OCI-LY7 (cell line): ENCODE data around the gene MINDY4. TPM values are rescaled to one million over a fixed set of nuclear protein-coding genes. Genes with fewer than 3 reads are reported as not detected.

ENCODE experiments used
- BruUV-seq: library from RNA; stranded (reverse); fragments of 400-500 nt; replicated peaks from 2 replicates; lab custom pipeline; 2021; lab: Mats Ljungman, UMichigan
- CTCF ChIA-PET: fragments of 300-600 bp; sonication (Branson Sonifier 250); formaldehyde crosslinking; loops from one replicate; lab custom pipeline; 2022; ENCODE audit warnings: antibody characterized with exemption; ENCODE audit not compliant: unreplicated experiment; lab: Charles Lee
- POLR2A ChIA-PET: fragments of 300-600 bp; sonication (Branson Sonifier 250); formaldehyde crosslinking; loops from one replicate; lab custom pipeline; 2022; ENCODE audit warnings: antibody characterized with exemption; lab: Charles Lee
- DNase-seq: peaks from one replicate; pipeline ENCODE4 v3.0.0-alpha.2; 2015; ENCODE audit warnings: low spot score
- H2AFZ ChIP-seq: fragments of 200-600 bp; sonication (generic), shearing (Covaris generic); 2 replicates; pipeline ENCODE4 v1.6.1; 2014; ENCODE audit warnings: mild to moderate bottlenecking, antibody characterized with exemption, low read length, moderate library complexity
- H3K27ac ChIP-seq: fragments of 200-600 bp; sonication (generic); 2 replicates; pipeline ENCODE4 v1.5.1; 2014; ENCODE audit warnings: mixed run types, low read depth, mild to moderate bottlenecking, moderate library complexity, low read length, inconsistent platforms; ENCODE audit not compliant: poor library complexity, severe bottlenecking
- H3K36me3 ChIP-seq: fragments of 200-600 bp; sonication (generic); 2 replicates; pipeline ENCODE4 v1.6.1; 2014; ENCODE audit warnings: mild to moderate bottlenecking, antibody characterized with exemption, low read length, moderate library complexity, mixed read lengths; ENCODE audit not compliant: insufficient read depth
- H3K4me1 ChIP-seq: fragments of 200-600 bp; sonication (generic); 2 replicates; pipeline ENCODE4 v1.5.1; 2014; ENCODE audit warnings: mild to moderate bottlenecking, low read length; ENCODE audit not compliant: insufficient read depth, poor library complexity, severe bottlenecking
- H3K4me2 ChIP-seq: fragments of 200-600 bp; sonication (generic); 2 replicates; pipeline ENCODE4 v1.6.1; 2014; ENCODE audit warnings: mild to moderate bottlenecking, low read length
- H3K4me3 ChIP-seq: fragments of 200-600 bp; sonication (generic); 2 replicates; pipeline ENCODE4 v1.5.1; 2014; ENCODE audit warnings: mild to moderate bottlenecking, low read depth, low read length; ENCODE audit not compliant: poor library complexity, severe bottlenecking
- H3K79me2 ChIP-seq: fragments of 200-600 bp; sonication (generic); 2 replicates; pipeline ENCODE4 v1.6.1; 2016; ENCODE audit warnings: low read depth, mild to moderate bottlenecking, low read length, moderate library complexity, mixed read lengths; ENCODE audit not compliant: insufficient read depth
- H3K9me2 ChIP-seq: fragments of 200-600 bp; sonication (generic); 2 replicates; pipeline ENCODE4 v1.6.1; 2016; ENCODE audit warnings: mild to moderate bottlenecking, low read length, mixed read lengths; ENCODE audit not compliant: insufficient read depth
- H3K9me3 ChIP-seq: fragments of 200-600 bp; sonication (generic); 2 replicates; pipeline ENCODE4 v1.6.1; 2014; ENCODE audit warnings: mild to moderate bottlenecking, mixed run types, low read length, mixed read lengths
- H4K20me1 ChIP-seq: fragments of 200-600 bp; sonication (generic); 2 replicates; pipeline ENCODE4 v1.6.1; 2014; ENCODE audit warnings: mild to moderate bottlenecking, antibody characterized with exemption, low read length, moderate library complexity, mixed read lengths; ENCODE audit not compliant: insufficient read depth
- CTCF ChIP-seq: fragments of 200-600 bp; sonication (generic); conservative IDR thresholded peaks from 2 replicates; pipeline ENCODE4 v1.5.1; 2014; ENCODE audit warnings: mild to moderate bottlenecking, antibody characterized with exemption, low read length, moderate library complexity, mixed read lengths
- EZH2phosphoT487 ChIP-seq: fragments of 200-600 bp; sonication (generic); IDR thresholded peaks from 2 replicates; pipeline ENCODE4 v1.6.1; 2018; ENCODE audit warnings: low read depth, borderline replicate concordance, mild to moderate bottlenecking, mixed run types, antibody characterized with exemption, low read length, moderate library complexity, mixed read lengths
- intact Hi-C: fragments of 100-400 bp; cut with micrococcal nuclease; formaldehyde crosslinking; loops from one replicate; pipeline ENCODE4 v1.10.0; 2022; ENCODE audit not compliant: unreplicated experiment
- total RNA-seq, 2 experiments: library from RNA; depleted of rRNA in 1 of 2; stranded (reverse); fragments of >200 nt in 1 of 2; shearing (Covaris generic) in 1 of 2; gene quantifications; 2 replicates each; pipeline ENCODE4 v1.2.3, GENCODE V29; 2014 to 2022

The MINDY4 gene
- total RNA-seq, 2 experiments from 2014 or later: 0.86 TPM; not detected in 1

GRCh38 chr7:30776971-30777370 is 5.8 kb downstream of the MINDY4 start:
- no peaks in the 10 kb centered on the region for H4K20me1 ChIP-seq
- DNase-seq: no peak
- H2AFZ ChIP-seq: no peak overlapping the region
- BruUV-seq: no TSS peak
- intact Hi-C loops: no loop called here
- no peak overlapping the region for H3K4me2 ChIP-seq
- TF ChIP-seq EZH2phosphoT487 (no peak), CTCF (no peak)
- ChIA-PET POLR2A (interaction anchor here (0.6 to 1.1 kb wide), 4 partner anchors 13 to 672 kb away, joined by 3 read pairs; no protein-coding TSS in a partner anchor), CTCF (no interaction called here)
- H3K27ac ChIP-seq: no peak overlapping the region
- no peaks in the 10 kb centered on the region for H3K79me2 ChIP-seq
- H3K9me2 ChIP-seq: no peaks in the 10 kb centered on the region
- H3K4me3 ChIP-seq: no peak overlapping the region
- no peaks in the 10 kb centered on the region for H3K4me1 ChIP-seq
- H3K36me3 ChIP-seq: no peaks in the 10 kb centered on the region
- no peaks in the 10 kb centered on the region for H3K9me3 ChIP-seq

GRCh38 chr7:30778255-30779025 is 7.2 kb downstream of the MINDY4 start:
- H3K27ac ChIP-seq: no peak overlapping the region
- POLR2A ChIA-PET: no interaction called here
- TF ChIP-seq EZH2phosphoT487 (no peak), CTCF (no peak)
- no peaks in the 10 kb centered on the region for H4K20me1 ChIP-seq
- no peaks in the 10 kb centered on the region for H3K9me3 ChIP-seq
- CTCF ChIA-PET: no interaction called here
- no peak for DNase-seq
- no peaks in the 10 kb centered on the region for H3K9me2 ChIP-seq
- H2AFZ ChIP-seq: no peak overlapping the region
- no peak overlapping the region for H3K4me2 ChIP-seq
- H3K4me3 ChIP-seq: no peak overlapping the region
- no TSS peak for BruUV-seq
- intact Hi-C loops: no loop called here
- no peaks in the 10 kb centered on the region for H3K4me1 ChIP-seq
- no peaks in the 10 kb centered on the region for H3K36me3 ChIP-seq
- no peaks in the 10 kb centered on the region for H3K79me2 ChIP-seq

GRCh38 chr7:30779574-30779973 is 8.4 kb downstream of the MINDY4 start:
- no TSS peak for BruUV-seq
- Histone ChIP-seq H3K4me2 (no peak overlapping the region), H2AFZ (no peak overlapping the region), H3K36me3 (no peaks in the 10 kb centered on the region), H3K4me3 (no peak overlapping the region), H3K9me2 (no peaks in the 10 kb centered on the region), H3K27ac (no peak overlapping the region), H3K4me1 (no peaks in the 10 kb centered on the region), H3K9me3 (no peaks in the 10 kb centered on the region), H3K79me2 (no peaks in the 10 kb centered on the region), H4K20me1 (no peaks in the 10 kb centered on the region)
- ChIA-PET CTCF (no interaction called here), POLR2A (no interaction called here)
- no peak for TF ChIP-seq EZH2phosphoT487
- TF ChIP-seq CTCF: no peak
- intact Hi-C loops: no loop called here
- DNase-seq: no peak
